HG02943 (cell line): Measurements from ENCODE around the gene KIAA1549.

Source experiments
- ATAC-seq: cut with Tn5 transposase; IDR thresholded peaks from one replicate; pipeline ENCODE4 v1.9.1; 2021; ENCODE audit warnings: mild to moderate bottlenecking, low read depth, moderate library complexity; ENCODE audit not compliant: unreplicated experiment

KIAA1549 gene

DNA sequence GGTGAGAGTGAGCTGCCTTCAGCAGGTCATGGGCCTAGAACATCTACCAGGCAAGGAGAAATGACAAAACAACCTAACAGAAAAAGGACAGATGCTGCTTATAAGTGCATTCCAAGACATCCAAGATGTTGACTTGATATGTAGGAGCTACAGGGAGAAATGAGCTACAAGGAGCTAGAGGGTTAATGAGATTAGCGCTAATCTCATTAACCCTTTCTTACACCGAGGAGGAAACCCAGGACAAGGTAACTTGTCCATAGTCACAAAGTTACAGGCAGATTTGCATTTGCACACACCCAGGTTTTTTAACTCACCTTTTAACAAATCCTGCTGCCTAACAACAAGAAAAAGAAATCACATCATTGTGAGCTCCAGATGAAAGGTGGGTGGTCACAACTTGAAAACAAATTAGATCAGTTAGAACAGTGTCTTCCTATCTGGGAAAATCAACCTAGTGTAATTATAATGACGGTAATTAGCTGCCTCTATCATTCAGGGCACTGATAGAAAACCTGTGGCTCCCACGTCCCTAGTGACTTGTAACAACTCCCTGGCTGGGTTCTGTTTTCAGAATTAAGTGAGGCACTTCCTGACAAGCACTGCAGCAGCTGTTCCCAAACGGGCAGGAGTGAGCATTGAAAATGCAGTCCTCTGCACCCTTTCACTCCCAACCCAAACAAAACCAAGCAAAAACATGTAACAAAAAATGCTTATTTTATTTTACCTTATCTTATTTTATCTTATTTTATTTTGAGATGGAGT lies 5.7 kb downstream of the KIAA1549 start:
- ATAC-seq = no peak

DNA sequence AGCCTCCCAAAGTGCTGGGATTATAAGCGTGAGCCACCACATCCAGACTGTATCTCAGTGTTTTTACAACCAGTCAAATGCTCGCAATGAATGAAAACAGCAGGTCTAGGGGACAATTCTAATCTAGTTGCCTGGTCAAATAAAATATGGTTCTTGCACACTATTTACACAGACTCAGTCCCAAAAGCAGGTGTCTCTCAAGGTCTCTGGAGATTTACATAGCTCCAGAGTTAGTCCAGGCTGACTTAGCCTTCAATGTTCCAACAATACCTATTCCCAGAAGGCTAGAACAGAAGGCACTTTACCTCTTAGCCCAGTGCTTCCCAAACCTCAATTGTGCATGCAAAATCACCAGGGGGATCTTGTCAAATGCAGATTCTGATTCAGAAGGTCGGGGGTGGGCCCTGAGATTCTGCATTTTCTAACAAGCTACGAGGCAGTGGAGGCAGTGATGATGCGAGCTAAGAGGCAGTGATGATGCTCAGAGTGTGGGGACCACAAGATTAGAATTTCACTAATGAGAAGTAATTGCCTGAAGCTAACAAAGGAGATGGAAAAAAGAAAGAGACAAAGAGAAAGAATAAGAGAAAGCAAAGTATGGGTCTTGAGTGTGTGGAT lies 6.4 kb downstream of the KIAA1549 start:
- no peak for ATAC-seq

DNA sequence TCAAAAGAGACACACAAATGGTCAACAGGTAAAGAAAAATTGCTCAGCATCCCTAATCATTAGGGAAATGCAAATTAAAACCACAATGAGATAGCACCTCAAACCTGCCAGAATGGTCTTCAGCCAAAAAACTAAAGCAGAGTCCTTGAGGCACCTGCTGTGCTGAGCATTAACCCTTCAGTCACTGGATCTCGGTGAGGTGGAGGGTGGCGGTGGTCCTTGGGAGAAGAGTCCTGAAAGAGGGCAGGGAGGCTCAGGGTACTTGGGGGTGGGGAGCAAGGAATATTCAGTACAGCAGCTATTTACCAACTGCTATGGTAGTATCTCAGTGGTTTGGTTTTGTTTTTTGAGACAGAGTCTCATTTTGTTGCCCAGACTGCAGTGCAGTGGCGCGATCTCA lies 7.1 kb downstream of the KIAA1549 start:
- ATAC-seq = no peak

DNA sequence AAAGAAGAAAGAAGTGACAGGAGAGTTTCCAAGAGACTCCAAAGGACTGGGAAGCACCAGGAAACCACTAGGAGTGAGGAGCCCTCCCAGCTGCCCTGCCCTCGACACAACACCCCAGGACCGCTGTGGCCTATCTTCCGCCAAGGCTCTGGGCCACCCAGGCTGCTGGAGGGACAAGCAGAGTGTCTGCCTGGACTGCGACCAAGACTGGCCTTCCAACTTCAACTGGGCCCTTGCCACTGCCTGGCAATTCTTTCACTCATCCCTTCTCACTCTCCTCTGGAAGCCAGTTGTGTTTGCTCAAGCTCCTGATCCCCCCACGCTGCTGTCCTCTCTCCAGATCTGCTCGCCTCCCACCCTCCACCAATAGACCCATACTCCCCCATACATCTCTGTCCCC lies 10.2 kb downstream of the KIAA1549 start:
- no peak for ATAC-seq

DNA sequence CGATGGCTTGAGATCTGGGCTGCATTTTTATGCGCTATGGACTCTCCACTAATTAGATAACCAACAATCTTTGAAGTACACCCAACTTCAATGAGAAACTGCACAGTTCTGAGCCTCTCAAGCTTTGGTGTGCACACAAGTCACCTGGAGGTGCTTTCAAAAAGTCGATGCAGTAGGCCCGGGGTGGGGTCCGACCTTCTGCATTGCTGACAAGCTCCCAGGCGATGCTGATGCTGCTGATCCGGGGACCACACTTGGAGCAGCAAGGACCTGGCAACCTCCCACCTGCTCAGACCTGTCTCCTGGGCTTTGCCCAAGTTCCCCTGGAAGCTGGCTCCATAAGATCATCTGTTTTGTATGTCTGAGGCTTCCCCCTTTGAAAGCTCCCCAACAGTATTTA lies 10.7 kb downstream of the KIAA1549 start:
- ATAC-seq = no peak

DNA sequence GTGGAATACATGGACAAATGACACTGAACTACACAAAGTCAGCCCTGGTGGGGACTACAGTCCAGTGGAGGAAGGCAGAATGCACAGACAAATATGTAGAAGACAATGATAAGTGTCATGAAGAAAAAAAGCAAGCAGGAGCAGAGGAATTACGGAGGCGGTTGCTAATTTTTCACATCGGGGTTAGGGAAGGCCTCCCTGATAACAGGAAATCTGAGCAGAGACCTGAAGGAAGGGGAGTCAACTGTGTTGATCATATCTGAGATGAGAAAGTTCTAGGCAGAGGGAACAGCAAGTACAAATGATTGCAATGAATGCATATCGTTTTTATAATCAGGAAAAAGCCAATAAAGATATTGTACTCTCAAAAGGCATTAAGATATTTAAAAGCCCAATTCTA lies 14.0 kb downstream of the KIAA1549 start:
- ATAC-seq = no peak

DNA sequence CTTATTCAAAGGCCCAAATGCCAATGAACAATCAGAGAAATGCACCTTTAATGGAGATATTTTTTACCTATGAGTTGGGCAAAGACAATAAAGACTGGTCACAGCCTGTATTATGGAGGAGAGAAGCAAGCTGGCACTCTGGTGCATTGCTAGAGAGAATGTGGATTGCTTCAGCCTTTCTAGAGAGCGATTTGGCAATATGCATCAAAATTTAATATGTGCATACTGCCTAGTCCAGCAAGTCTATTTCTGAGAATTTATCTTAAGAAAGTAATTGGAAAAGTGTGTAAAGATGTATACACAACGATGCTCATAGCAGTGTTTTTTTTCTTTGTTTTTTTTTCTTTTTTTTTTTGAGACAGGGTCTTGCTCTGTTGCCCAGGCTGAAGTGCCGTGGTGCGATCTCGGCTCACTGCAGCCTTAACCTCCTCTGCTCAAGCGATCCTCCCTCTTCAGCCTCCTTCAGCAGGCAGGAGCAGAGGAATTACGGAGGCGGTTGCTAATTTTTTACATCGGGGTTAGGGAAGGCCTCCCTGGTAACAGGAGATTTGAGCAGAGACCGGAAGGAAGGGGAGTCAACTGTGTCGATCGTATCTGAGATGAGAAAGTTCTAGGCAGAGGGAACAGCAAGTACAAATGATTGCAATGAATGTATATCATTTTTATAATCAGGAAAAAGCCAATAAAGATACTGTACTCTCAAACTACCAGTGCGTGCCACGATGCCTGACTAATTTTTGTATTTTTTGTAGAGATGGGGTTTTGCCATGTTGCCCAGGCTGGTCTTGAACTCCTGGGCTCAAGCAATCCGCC lies 16.4 kb downstream of the KIAA1549 start:
- no peak for ATAC-seq

DNA sequence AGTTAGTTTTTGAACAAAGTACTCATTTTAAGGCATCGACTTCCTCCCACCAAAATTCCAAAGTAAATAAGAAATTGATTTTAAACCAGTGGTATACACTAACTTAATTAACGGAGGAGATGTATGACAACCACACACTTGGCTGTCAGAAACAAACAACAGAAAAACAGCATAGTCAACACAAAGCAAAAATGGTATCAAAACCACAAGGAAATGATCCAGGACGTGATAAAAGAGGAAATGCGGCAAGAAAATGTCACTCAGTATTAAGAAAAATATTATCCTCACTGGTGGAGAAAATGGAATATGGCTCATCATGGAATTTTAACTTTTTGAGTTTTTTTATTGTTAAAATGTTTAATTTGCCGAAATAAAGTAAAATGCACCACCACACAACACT lies 17.5 kb downstream of the KIAA1549 start:
- ATAC-seq = no peak

DNA sequence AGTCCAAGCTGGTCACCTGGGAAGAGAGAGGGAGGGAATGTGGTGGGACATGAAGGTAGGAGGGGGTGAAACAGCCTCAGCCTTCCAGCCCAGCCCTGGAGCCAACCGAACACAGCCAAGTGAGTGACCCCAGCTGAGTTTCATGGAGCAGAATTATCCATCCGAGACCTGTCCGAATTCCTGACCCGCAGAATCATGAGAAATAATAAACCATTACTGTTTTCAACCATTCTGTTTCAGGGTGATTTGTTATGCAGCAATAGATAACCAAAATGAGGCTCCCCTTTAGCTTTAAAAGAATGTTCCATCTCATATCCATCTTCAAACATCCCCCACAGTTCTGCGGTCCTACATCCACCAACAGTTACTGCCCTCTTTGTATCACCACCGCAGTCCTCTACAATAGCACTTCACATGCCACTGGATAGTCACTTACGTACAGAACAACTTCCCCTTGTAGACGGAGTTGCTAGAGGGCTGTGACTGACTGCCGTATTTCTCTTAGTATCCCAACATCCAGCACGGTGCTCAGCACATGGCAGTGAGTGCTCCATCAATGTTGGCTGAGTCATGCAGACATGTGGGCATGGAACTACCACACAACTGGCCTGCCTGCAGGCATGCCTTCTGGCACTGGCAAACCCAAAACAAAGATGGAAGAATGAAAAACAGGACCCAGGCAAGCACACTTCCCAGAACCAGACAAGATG lies 18.5 kb downstream of the KIAA1549 start:
- no peak for ATAC-seq

DNA sequence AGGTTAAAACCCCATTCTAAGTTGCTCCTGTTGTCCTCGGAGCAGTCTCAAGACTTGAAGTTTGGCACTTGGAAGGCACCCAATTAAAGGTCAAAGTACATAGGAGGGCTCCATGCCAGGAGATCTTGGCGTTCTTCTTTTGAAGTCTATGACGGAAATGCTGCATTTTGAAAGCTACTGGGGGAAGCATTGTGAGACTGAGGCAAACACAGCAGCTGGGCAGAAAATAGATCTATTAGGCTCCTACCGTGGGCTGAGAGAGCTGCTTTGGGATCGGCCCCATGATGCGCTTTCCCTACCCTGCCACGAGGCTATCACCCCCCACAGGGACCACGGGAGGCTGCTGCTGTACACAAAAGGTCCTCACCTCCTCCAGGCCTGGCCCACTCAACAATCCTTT lies 20.0 kb downstream of the KIAA1549 start:
- no peak for ATAC-seq

GRCh38 chr7:138958391-138958956 lies 22.7 kb downstream of the KIAA1549 start:
- ATAC-seq = no peak

GRCh38 chr7:138957753-138958390 lies 23.3 kb downstream of the KIAA1549 start:
- ATAC-seq = no peak

DNA sequence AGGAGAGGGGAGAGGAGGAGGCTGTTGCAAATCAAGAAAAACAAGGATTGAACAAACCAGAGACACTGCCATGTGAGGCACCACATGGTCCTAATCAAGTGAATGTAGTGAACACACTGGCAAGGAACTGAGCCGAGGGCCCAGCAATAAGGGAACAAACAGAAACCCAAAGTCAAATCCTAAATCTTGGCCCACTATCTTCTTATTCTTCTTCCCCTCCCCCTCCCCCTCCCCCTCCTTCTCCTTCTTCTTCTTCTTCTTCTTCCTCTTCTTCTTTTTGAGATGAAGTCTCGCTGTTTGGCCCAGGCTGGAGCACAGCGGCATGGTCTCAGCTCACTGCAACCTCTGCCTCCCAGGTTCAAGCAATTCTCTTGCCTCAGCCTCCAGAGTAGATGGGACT lies 24.0 kb downstream of the KIAA1549 start:
- ATAC-seq = no peak

- ATAC-seq = no peak
Observed at GRCh38 chr7:138954545-138955475, 26.4 kb downstream of the KIAA1549 start.

DNA sequence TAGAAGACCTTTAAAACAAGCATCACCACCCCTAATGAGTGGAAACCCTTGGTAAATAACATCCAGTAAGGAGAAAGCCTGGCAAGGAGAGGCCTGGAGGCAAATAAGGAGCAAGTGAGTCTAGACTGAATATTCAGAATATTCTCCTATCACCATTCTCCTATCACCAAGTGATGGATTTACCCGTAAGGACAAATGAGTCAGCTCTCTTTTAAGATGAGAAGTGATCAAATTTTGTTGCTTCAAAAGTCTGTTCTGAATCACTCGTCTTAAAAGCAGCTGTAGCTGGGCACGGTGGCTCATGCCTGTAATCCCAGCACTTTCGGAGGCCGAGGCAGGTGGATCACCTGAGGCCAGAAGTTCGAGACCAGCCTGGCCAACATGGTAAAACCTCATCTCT lies 28.4 kb downstream of the KIAA1549 start:
- no peak for ATAC-seq

- ATAC-seq = no peak
Observed at GRCh38 chr7:138951953-138952352, 29.2 kb downstream of the KIAA1549 start.

DNA sequence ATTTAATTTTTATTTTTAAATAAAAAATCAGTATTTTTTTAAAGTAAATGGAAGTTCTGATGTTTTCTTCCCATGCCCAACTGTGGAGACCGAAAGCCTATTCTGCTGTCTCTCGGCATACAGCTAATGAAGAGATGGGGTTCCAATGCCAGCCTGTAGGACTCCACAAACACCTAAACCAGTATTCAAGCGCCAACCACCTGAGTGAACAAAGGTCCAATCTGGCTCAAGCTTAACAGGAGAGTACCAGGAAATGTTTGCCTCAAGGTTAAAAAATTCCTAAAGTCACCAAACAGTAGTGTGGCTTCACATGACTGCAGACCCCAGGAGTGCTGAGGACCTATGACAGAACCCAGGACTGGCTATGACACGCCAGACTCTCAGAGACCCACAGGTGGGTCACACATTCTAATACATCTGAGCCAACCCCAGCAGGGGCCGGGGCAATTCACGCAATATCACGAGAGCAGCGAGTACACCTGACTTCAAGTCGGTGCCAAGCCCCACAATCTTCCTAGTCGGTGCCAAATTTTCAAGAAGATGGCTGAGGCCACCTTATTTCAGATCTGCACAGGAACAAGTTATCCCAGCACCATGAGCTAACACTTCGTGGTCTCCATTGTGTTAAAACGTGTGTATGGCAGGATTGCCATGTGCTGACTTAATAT lies 31.6 kb downstream of the KIAA1549 start:
- ATAC-seq = no peak

- no peak for ATAC-seq
Observed at GRCh38 chr7:138948403-138948802, 32.8 kb downstream of the KIAA1549 start.

- ATAC-seq = no peak
Observed at GRCh38 chr7:138945821-138946220, 35.4 kb downstream of the KIAA1549 start.
